Suprapubic skin (tissue), 4 donors: ENCODE results near the gene POLR3A. TPM values are rescaled to one million over a fixed set of nuclear protein-coding genes. Genes with fewer than 3 reads are reported as not detected.

ENCODE experiments used
- DNase-seq, 2 donors: peaks; one replicate each; pipeline ENCODE4 v3.0.0-alpha.2; 2019; ENCODE audit warnings: low spot score in 2 of 2
- H3K27ac ChIP-seq: fragments of 200-600 bp; sonication (generic); one replicate; pipeline ENCODE4 v1.5.1; 2019
- H3K27me3 ChIP-seq: fragments of 200-600 bp; sonication (generic); one replicate; pipeline ENCODE4 v1.5.1; 2019
- H3K36me3 ChIP-seq: fragments of 200-600 bp; sonication (generic); one replicate; pipeline ENCODE4 v1.5.1; 2019
- H3K4me1 ChIP-seq: fragments of 200-600 bp; sonication (generic); one replicate; pipeline ENCODE4 v1.5.1; 2019
- H3K4me3 ChIP-seq: fragments of 200-600 bp; sonication (generic); one replicate; pipeline ENCODE4 v1.5.1; 2019; ENCODE audit warnings: mild to moderate bottlenecking
- H3K9me3 ChIP-seq: fragments of 200-600 bp; sonication (generic); one replicate; pipeline ENCODE4 v1.5.1; 2019
- EP300 ChIP-seq: sonication (generic); formaldehyde crosslinking; IDR thresholded peaks from one replicate; pipeline ENCODE4 v1.6.1; 2017; ENCODE audit warnings: antibody characterized with exemption
- POLR2A ChIP-seq, 2 donors: fragments of 450-650 bp; IDR thresholded peaks; one replicate each; pipeline ENCODE4 v1.6.1; 2017; ENCODE audit warnings: antibody characterized with exemption in 2 of 2, mild to moderate bottlenecking in 2 of 2, moderate library complexity in 2 of 2
- POLR2AphosphoS5 ChIP-seq, 3 donors: sonication (generic); formaldehyde crosslinking; IDR thresholded peaks; one replicate each; pipeline ENCODE4 v1.6.1; 2017; ENCODE audit warnings: antibody characterized with exemption in 3 of 3
- WGBS: methylation state at CpG from one replicate; pipeline ENCODE4 v1.1.5; 2018; 5-methylcytosine and 5-hydroxymethylcytosine counted together
- total RNA-seq, 4 donors: library from RNA; depleted of rRNA; stranded (reverse); fragments of >200 nt; gene quantifications; one replicate each; pipeline ENCODE4 v1.1.0, GENCODE V29; 2016
- TF ChIP-seq, protein P1 (sequence below), 2 donors: fragments of 200-600 bp in 1 of 2; fragments of 450-650 bp in 1 of 2; sonication (generic) in 1 of 2; IDR thresholded peaks; one replicate each; pipeline ENCODE4 v1.5.1; 2016 to 2019; ENCODE audit warnings: antibody characterized with exemption in 2 of 2, mild to moderate bottlenecking in 1 of 2, moderate library complexity in 1 of 2

The POLR3A gene
- total RNA-seq, 4 donors from 2014 or later: 9.7 to 18.3 (median 12.8) TPM

- H3K4me3 ChIP-seq: no peak overlapping the region
- H3K27me3 ChIP-seq: no peaks in the 10 kb centered on the region
- no peak overlapping the region for H3K27ac ChIP-seq
- WGBS: 86% methylated on average over 2 of the region's 2 CpGs
- no peak for DNase-seq
- TF ChIP-seq EP300 (no peak), POLR2A (IDR thresholded peaks at IDR 0.05) (no peak), POLR2AphosphoS5 (IDR thresholded peaks at IDR 0.05) (no peak)
- TF ChIP-seq, protein P1, sequence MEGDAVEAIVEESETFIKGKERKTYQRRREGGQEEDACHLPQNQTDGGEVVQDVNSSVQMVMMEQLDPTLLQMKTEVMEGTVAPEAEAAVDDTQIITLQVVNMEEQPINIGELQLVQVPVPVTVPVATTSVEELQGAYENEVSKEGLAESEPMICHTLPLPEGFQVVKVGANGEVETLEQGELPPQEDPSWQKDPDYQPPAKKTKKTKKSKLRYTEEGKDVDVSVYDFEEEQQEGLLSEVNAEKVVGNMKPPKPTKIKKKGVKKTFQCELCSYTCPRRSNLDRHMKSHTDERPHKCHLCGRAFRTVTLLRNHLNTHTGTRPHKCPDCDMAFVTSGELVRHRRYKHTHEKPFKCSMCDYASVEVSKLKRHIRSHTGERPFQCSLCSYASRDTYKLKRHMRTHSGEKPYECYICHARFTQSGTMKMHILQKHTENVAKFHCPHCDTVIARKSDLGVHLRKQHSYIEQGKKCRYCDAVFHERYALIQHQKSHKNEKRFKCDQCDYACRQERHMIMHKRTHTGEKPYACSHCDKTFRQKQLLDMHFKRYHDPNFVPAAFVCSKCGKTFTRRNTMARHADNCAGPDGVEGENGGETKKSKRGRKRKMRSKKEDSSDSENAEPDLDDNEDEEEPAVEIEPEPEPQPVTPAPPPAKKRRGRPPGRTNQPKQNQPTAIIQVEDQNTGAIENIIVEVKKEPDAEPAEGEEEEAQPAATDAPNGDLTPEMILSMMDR (IDR thresholded peaks at IDR 0.05): no peak
- peaks cover 99% of the 10 kb centered on the region for H3K36me3 ChIP-seq
- H3K9me3 ChIP-seq: no peaks in the 10 kb centered on the region
- no peaks in the 10 kb centered on the region for H3K4me1 ChIP-seq
Observed at GRCh38 chr10:78021201-78021600, 8.1 kb downstream of the POLR3A start.

GRCh38 chr10:78019264-78019663, 10.1 kb downstream of the POLR3A start:
- Histone ChIP-seq H3K27ac (no peak overlapping the region), H3K9me3 (no peaks in the 10 kb centered on the region), H3K36me3 (peaks cover 100% of the 10 kb centered on the region), H3K27me3 (no peaks in the 10 kb centered on the region), H3K4me3 (no peak overlapping the region), H3K4me1 (no peaks in the 10 kb centered on the region)
- TF ChIP-seq EP300: no peak
- no peak for TF ChIP-seq POLR2A (IDR thresholded peaks at IDR 0.05)
- TF ChIP-seq, protein P1 (IDR thresholded peaks at IDR 0.05): no peak
- TF ChIP-seq POLR2AphosphoS5 (IDR thresholded peaks at IDR 0.05): no peak
- no peak for DNase-seq
- 85% methylated on average over 3 of the region's 3 CpGs for WGBS

- Histone ChIP-seq H3K27me3 (no peaks in the 10 kb centered on the region), H3K27ac (no peak overlapping the region), H3K9me3 (no peaks in the 10 kb centered on the region), H3K4me3 (no peak overlapping the region), H3K36me3 (peaks cover 99% of the 10 kb centered on the region), H3K4me1 (no peaks in the 10 kb centered on the region)
- no peak for DNase-seq
- WGBS: 74% methylated on average over 5 of the region's 5 CpGs
- TF ChIP-seq, protein P1 (IDR thresholded peaks at IDR 0.05): no peak
- TF ChIP-seq POLR2A (IDR thresholded peaks at IDR 0.05) (no peak), EP300 (no peak), POLR2AphosphoS5 (IDR thresholded peaks at IDR 0.05) (no peak)
Observed at GRCh38 chr10:78017856-78018255, 11.5 kb downstream of the POLR3A start.

- H3K36me3 ChIP-seq: peaks cover 99% of the 10 kb centered on the region
- H3K27me3 ChIP-seq: no peaks in the 10 kb centered on the region
- no peak overlapping the region for H3K4me3 ChIP-seq
- no peak overlapping the region for H3K27ac ChIP-seq
- 87% methylated on average over 5 of the region's 5 CpGs for WGBS
- TF ChIP-seq, protein P1 (IDR thresholded peaks at IDR 0.05): no peak
- TF ChIP-seq EP300 (no peak), POLR2AphosphoS5 (IDR thresholded peaks at IDR 0.05) (no peak), POLR2A (IDR thresholded peaks at IDR 0.05) (no peak)
- H3K9me3 ChIP-seq: no peaks in the 10 kb centered on the region
- DNase-seq: no peak
- H3K4me1 ChIP-seq: no peaks in the 10 kb centered on the region
Observed at GRCh38 chr10:78015546-78015945, 13.8 kb downstream of the POLR3A start.

GRCh38 chr10:78013564-78013963, 15.8 kb downstream of the POLR3A start:
- Histone ChIP-seq H3K4me3 (no peak overlapping the region), H3K36me3 (peaks cover 98% of the 10 kb centered on the region), H3K4me1 (no peaks in the 10 kb centered on the region), H3K27ac (no peak overlapping the region), H3K27me3 (no peaks in the 10 kb centered on the region), H3K9me3 (no peaks in the 10 kb centered on the region)
- WGBS: 73% methylated on average over 1 of the region's 1 CpG
- TF ChIP-seq, protein P1 (IDR thresholded peaks at IDR 0.05): no peak
- TF ChIP-seq POLR2AphosphoS5 (IDR thresholded peaks at IDR 0.05) (no peak), EP300 (no peak), POLR2A (IDR thresholded peaks at IDR 0.05) (no peak)
- DNase-seq: no peak
